Lung microvascular endothelial cell (primary cell): Measurements from ENCODE around the gene IFNG-AS1. TPM values are rescaled to one million over a fixed set of nuclear protein-coding genes. Genes with fewer than 3 reads are reported as not detected.

ENCODE experiments used
- DNase-seq, 2 donors: peaks; one replicate each; pipeline versions ENCODE4 v3.0.0 to v3.0.0-alpha.2; 2010; ENCODE audit warnings: low read depth in 2 of 2
- total RNA-seq: library from RNA; depleted of rRNA; stranded (reverse); fragments of >200 nt; gene quantifications from 2 replicates; pipeline ENCODE4 v1.2.1, GENCODE V29; 2014

The IFNG-AS1 gene
- total RNA-seq, result not detected in 2 replicates

DNA sequence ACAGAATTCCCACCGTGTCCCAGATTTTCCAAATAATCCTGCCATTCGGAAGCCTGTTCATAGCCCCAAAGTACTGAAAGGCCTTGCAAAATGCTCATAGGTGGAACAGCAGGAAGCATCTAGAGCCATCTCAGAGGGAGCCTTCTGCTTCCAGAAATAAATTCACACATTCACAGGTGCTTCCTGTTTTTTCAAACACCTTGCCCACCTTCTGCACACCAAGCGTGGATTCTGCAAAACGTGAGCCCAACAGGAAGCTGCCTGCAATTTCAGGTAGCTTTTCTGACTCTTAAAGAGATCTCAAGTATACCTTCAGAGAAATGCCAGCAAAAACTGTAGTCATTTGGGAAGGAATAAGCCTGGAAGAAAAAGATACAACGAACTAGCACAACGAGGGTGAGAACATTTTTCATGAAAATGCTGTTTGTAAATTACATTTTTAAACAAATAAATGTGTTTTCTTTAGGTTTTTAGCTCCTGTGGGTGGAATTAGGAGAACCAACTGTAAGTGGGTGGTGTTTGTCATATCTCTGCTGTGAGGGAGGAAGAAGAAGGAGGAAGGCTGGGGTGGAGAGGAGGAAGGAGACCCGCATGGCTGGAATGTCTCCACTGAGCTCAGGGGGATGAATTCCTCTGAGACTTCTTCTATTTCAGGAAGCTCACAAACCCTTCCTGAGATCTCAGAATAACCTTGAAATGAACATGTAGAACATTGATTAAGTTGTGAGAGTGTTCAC lies at the start of gene IFNG-AS1:
Gene IFNG-AS1 (plus strand): TSS at position 264 of the 737 bp plus-strand sequence.
- DNase-seq, result no peak

DNA sequence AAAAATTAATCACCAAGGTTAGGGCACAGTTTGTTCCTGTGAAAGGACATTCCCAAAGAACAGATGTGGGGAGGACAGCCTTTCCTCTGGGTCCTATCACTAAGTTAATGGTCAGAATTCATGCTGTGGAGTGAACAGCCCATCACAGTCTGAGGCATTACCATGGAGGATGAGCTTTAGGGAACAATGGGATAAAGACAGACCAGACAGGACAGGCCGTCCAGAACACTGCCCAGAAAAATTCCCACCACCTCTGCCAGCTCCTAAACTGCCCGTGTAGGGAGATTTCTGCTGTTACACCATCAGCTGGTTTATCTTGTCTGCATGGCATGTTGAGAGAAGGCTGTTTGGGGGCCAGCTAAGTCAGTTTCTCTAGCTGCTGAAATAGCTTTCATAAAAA lies 49.6 kb upstream of the IFNG-AS1 start:
- no peak for DNase-seq

GRCh38 chr12:67940780-67941243 lies 48.4 kb upstream of the IFNG-AS1 start:
- DNase-seq, result no peak

GRCh38 chr12:67942724-67943123 lies 46.5 kb upstream of the IFNG-AS1 start:
- DNase-seq, result no peak

DNA sequence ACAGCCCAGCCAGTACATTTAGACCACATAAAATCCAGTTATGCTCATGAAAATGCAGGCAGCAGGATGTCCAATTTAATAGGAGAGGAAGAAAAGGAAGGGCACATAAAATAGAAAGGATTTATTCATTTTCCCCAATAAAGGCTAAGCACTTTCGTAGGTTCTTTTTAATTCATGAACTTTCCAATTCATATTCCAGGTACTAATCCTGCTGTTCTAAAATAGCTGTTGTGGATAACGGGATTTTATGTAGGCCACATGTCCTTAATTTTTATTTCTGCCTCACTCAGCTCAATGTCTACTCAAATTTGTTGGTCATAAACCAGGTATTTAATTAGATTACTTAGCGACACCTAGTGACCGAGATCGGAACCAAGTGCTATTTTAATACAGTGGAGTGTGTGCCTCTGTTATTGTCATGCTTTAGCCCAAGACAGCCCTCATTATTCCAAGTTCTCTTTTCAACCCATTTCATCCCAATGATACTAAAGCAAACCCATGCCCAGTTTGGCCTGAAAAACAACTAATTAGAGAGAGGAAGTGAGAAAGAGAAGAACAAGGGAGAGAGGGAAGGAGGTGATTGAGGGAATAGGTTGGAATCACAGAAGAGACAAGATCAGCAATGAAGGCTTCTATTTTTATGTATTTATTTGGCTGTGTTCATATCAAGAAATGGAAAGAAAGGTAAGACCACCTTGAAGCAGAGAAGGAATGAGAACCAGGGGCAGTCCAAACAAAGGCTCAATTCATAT lies 45.9 kb upstream of the IFNG-AS1 start:
- DNase-seq, result peak; percentile 74 to 79

DNA sequence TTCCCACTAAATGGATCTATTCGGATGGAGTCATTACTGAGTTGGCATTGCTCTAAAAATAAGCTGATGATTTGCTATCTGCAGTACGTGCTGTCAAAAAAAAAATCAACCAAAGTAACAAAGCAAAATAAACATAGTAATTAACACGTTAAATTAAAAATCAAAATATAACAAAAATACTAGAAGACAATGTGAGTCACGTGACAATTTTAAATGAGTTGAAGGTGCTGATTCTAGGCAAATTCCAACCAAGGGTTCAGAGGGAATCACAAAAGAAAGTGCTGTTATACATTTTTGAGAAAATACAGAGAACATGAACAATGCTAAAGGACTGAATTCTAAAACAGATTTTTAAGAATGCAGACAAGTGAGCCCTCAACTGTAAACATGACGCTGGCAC lies 45.2 kb upstream of the IFNG-AS1 start:
- DNase-seq, result no peak

DNA sequence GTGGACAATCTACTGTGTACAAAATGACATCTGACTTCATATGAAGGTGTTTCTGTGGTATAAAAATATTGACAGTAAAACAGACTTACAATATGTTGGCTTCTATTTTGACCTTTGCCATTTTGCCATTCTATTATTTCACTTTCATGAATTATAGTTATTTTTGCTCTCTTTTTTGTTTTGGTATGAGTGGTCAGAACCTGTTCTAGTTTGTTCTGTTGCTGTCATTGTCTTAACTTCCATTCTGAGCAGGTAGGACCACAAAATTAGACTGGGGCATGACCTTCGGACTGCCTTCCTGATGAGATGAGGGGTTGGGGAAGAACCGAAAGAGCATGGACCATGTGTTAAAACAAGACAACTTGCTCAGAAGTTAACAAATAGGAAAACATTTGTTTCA lies 36.5 kb upstream of the IFNG-AS1 start:
- DNase-seq, result no peak

DNA sequence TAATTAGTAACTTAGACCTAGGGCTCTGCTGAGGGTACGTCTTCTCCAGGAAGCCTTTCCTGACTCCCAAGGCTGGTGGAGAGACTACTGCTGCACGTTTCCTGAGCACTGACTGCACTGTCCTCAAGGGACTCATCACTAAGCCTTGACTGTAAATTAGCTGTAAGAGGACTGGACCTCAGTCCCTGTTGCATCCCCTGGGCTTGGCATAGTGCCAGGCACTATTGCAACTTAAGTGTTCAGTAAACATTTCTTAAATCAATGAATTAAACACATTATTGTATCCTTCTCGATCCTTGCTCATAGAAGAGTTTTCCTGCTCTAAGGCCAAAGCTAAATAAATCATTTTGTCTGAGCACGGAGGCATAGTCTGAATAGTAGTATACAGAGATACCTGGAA lies 31.9 kb upstream of the IFNG-AS1 start:
- DNase-seq, result no peak

GRCh38 chr12:67958187-67958586 lies 31.1 kb upstream of the IFNG-AS1 start:
- DNase-seq, result no peak

GRCh38 chr12:67964456-67964855 lies 24.8 kb upstream of the IFNG-AS1 start:
- DNase-seq, result no peak

DNA sequence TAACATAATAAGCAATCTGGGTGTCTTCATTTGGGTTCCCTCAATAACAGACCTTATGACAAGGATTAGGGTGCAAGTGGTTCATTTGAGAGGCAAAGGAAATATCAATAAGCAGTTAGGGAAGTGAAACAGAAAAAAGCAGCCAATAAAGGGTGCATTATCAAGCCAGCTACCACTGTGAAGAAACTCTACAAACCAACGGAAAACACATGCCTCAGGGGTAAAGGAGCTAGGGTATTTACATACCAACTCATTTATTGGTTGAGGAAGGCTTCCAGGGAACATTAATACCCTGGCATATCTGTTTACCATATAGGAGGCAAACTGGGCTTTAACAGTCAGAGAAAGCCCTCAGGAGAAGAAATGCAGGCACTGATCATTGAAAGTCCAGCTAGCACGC lies 22.7 kb upstream of the IFNG-AS1 start:
- DNase-seq, result no peak

DNA sequence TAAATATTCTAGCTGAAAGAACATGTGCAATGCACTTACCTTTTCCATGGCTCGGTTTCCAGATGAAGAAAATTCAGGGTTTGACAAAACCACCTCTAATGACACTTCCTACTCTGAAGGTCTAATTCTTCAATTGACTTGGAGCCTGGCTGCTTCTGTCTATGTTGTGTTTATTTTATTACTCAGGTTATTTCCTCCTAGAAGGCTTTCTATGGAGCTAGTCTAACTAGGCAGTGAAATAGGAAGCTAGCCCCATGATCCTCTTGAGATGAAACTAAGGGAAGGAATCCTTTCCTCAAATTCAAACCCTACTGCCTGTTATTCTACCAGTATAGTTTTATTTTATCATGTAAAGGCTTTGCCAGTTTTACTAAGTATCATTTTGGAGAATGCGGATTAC lies 20.9 kb upstream of the IFNG-AS1 start:
- no peak for DNase-seq

GRCh38 chr12:67968725-67969124 lies 20.5 kb upstream of the IFNG-AS1 start:
- no peak for DNase-seq

DNA sequence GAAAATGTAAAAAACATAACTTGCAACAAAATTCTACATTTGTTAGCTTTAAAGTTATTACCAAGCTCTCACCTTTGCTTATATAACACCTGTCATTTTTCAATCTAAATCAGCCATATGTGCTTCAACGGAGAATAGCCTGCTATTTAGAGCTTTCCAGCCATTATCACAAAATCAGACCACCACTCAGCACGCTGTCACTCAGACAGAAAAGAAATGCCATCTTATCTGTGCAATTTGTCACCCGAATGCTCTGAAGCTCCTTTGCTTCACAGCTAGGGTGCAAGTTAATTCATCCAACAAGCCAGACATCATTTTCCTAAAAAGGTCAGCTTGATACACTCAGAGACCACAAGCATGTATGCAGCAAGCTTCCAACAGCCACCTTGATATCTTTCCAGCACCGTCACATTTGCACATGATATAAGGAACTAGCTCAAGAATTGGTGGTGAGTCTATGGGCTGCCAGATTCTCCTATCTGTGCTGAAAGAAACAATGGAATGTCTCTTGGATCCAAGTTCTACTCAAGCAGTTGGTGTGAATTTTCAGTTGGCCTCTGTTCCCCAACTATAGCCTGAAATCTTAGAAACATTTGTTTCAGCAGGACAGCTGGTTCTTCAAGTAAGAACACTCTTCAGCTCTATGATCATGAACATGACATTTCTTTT lies 20.0 kb upstream of the IFNG-AS1 start:
- DNase-seq, result no peak

DNA sequence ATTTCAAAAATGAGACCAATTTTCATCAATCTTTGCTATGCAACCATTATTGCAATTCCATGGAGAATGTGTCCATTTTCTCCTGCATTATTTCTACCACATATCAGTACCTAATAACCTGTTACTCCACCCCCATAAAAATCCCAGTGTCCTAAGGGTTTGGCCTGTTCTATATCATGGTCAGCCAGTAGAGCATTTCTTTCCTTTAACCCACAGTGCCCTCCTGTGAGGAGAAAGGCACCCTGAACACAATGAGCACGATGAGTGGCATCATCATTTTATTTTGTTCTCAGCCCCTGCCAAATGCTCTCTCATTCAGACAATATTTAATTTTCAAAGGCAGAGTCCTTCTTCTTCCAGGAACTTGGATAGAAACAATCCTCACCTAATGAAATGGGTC lies 11.6 kb upstream of the IFNG-AS1 start:
- DNase-seq, result no peak

DNA sequence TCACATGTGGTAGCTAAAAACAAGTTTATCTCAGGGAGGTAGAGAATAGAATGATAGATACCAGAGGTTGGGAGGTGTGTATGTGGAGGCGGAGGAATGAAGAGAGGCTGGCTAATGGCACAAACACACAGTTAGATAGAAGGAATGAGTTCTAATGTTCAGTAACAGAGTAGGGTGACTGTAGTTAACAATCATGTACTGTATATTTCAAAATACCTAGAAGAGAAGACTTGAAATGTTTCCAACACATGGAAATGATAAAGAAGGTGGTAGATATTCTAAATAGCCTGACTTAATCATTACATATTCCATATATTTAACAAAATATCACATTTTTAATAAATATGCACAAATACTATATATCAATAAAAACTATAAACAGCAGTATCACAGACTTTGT lies 8.9 kb upstream of the IFNG-AS1 start:
- no peak for DNase-seq

GRCh38 chr12:67981287-67982162 lies 7.7 kb upstream of the IFNG-AS1 start:
- DNase-seq, result peak in 1 of 2 donors; percentile 11

DNA sequence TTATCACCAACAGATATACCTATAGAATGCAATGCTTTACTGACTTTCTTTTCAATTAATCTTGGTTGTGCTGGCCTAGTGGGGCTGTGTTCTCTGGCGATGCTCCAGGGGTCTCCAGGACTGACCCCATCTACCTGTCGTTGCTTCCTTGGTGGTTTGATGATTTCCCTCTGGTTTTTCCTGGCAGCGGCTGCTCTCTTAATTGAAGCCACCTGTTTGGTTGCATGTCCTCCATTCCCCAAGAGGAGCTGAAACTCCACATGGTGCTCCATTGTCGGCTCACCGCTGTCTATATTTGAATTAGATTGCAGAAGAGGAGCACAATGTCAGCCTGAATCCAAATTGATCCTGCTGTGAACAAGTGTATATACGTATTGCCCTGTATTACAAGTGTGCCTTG lies 7.1 kb upstream of the IFNG-AS1 start:
- no peak for DNase-seq

- DNase-seq, result no peak
Measured at GRCh38 chr12:67986632-67987031, 2.6 kb upstream of the IFNG-AS1 start.

DNA sequence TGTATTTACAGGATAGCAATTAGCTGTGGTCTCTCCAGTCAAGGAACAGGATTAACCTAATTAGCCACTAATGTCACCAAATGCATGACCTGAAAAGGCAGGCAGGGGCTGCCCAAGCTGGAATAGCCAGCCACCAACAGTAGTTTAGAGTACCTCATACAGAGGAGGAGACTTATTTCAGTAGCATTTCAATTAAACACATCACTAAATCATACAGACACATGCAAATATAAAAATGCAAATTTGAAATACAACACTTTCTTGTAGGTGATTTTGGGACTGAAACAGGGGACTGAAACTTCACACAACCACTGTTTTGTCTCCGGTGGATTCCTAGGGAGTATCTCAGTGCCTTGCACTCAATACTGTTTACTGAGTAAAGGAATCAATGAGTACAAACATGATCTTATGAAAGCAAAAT lies 636 bp upstream of the IFNG-AS1 start:
- no peak for DNase-seq

GRCh38 chr12:67991158-67991557 lies 1.9 kb downstream of the IFNG-AS1 start:
- DNase-seq, result no peak
